Fibroblast of lung (primary cell): Measurements from ENCODE around the gene CBL. TPM values are rescaled to one million over a fixed set of nuclear protein-coding genes. Genes with fewer than 3 reads are reported as not detected.
A peak's percentile ranks its signal among the peaks of the same experiment; 100 is the strongest.
"Not testable (repeated sequence)": the region's sequence is repeated elsewhere in the genome, so short reads cannot be mapped to it uniquely, and the experiment has no call there.

ENCODE experiments used
- DNase-seq, 2 donors: peaks; one replicate each; pipeline versions ENCODE4 v3.0.0 to v3.0.0-alpha.2; 2010; ENCODE audit warnings: low read depth in 2 of 2
- H2AFZ ChIP-seq: 2 replicates; pipeline ENCODE4 v1.5.1; 2012; ENCODE audit warnings: low read length, control low read depth, inconsistent platforms
- H3K27ac ChIP-seq: 2 replicates; pipeline ENCODE4 v1.5.1; 2011; ENCODE audit warnings: low read length, control low read depth; ENCODE audit not compliant: insufficient read depth
- H3K27me3 ChIP-seq: 2 replicates; pipeline ENCODE4 v1.5.1; 2011; ENCODE audit warnings: mild to moderate bottlenecking, low read length; ENCODE audit not compliant: control insufficient read depth, insufficient read depth
- H3K36me3 ChIP-seq: 2 replicates; pipeline ENCODE4 v1.5.1; 2011; ENCODE audit warnings: low read length; ENCODE audit not compliant: control insufficient read depth, insufficient read depth
- H3K4me1 ChIP-seq: 2 replicates; pipeline ENCODE4 v1.5.1; 2011; ENCODE audit warnings: low read length; ENCODE audit not compliant: control insufficient read depth, insufficient read depth; ENCODE audit errors: extremely low read depth
- H3K4me2 ChIP-seq: 2 replicates; pipeline ENCODE4 v1.5.1; 2011; ENCODE audit warnings: low read length, control low read depth; ENCODE audit not compliant: insufficient read depth; ENCODE audit errors: extremely low read depth
- H3K4me3 ChIP-seq, 4 experiments: fragments of 200-600 bp in 1 of 4; sonication (generic) in 1 of 4; replicated peaks in 1 of 4; 2 replicates each; pipeline ENCODE4 v1.5.1; 2011 to 2016; ENCODE audit warnings: low read length in 4 of 4, low read depth in 3 of 4, mild to moderate bottlenecking in 3 of 4, control low read depth in 2 of 4, inconsistent platforms in 1 of 4, mixed read lengths in 1 of 4; ENCODE audit not compliant: insufficient read depth in 1 of 4; ENCODE audit errors: control extremely low read depth in 1 of 4
- H3K79me2 ChIP-seq: 2 replicates; pipeline ENCODE4 v1.5.1; 2012; ENCODE audit warnings: mild to moderate bottlenecking, low read length, inconsistent platforms; ENCODE audit not compliant: control insufficient read depth, insufficient read depth
- H3K9ac ChIP-seq: 2 replicates; pipeline ENCODE4 v1.5.1; 2011; ENCODE audit warnings: mild to moderate bottlenecking, low read length, control low read depth; ENCODE audit not compliant: insufficient read depth
- H3K9me3 ChIP-seq: 2 replicates; pipeline ENCODE4 v1.5.1; 2012; ENCODE audit warnings: low read depth, low read length; ENCODE audit not compliant: control insufficient read depth, insufficient read depth
- H4K20me1 ChIP-seq: 2 replicates; pipeline ENCODE4 v1.5.1; 2011; ENCODE audit warnings: low read length; ENCODE audit not compliant: control insufficient read depth, insufficient read depth; ENCODE audit errors: extremely low read depth
- CTCF ChIP-seq, 2 donors: IDR thresholded peaks in 1 of 2; conservative IDR thresholded peaks in 1 of 2; 1 replicate in 1 of 2; 2 replicates in 1 of 2; pipeline ENCODE4 v1.5.1; 2011 to 2012; ENCODE audit warnings: low read length in 2 of 2, control low read depth in 1 of 2, inconsistent platforms in 1 of 2, low read depth in 1 of 2, mild to moderate bottlenecking in 1 of 2
- EZH2 ChIP-seq: IDR thresholded peaks from 2 replicates; pipeline ENCODE4 v1.5.1; 2012; ENCODE audit warnings: low read length, control low read depth, mild to moderate bottlenecking; ENCODE audit errors: missing control alignments
- polyA plus RNA-seq, 2 donors: library from polyadenylated mRNA; depleted of rRNA in 1 of 2; stranded (reverse) in 1 of 2; unstranded in 1 of 2; fragments of >200 nt; gene quantifications; 2 replicates each; pipeline ENCODE4 v1.2.1, GENCODE V29; 2011 to 2012; ENCODE audit warnings: missing spikeins in 1 of 2
- total RNA-seq: library from RNA; depleted of rRNA; stranded (reverse); fragments of >200 nt; gene quantifications from 2 replicates; pipeline ENCODE4 v1.2.1, GENCODE V29; 2014

Gene CBL
- total and polyA plus RNA-seq, 2 donors (not counting 1 experiment from before 2014, with no cell fraction given): 11.1 to 12.4 TPM

- no peaks in the 10 kb centered on the region for H3K36me3 ChIP-seq
- H3K9ac ChIP-seq: no peak overlapping the region
- no peaks in the 10 kb centered on the region for H3K79me2 ChIP-seq
- H3K4me2 ChIP-seq: no peak overlapping the region
- H3K4me3 ChIP-seq: no peak overlapping the region
- TF ChIP-seq EZH2 (no peak), CTCF (conservative IDR thresholded peaks at IDR 0.05 in 1 of 2, IDR thresholded peaks at IDR 0.05 in 1 of 2; ENCODE audit: low read depth in 1 of 2, low read length in 2 of 2) (no peak)
- no peaks in the 10 kb centered on the region for H3K4me1 ChIP-seq
- peak; percentile 50 to 54 for DNase-seq
- no peak overlapping the region for H2AFZ ChIP-seq
- no peaks in the 10 kb centered on the region for H4K20me1 ChIP-seq
- no peaks in the 10 kb centered on the region for H3K9me3 ChIP-seq
- H3K27ac ChIP-seq: no peak overlapping the region
- no peaks in the 10 kb centered on the region for H3K27me3 ChIP-seq
These were observed 10.5 kb upstream of the CBL start for GRCh38 chr11:119195680-119196079.

- no peaks in the 10 kb centered on the region for H3K4me1 ChIP-seq
- no peak overlapping the region for H3K4me2 ChIP-seq
- DNase-seq: peak; percentile 67 to 86
- no peaks in the 10 kb centered on the region for H3K27me3 ChIP-seq
- H4K20me1 ChIP-seq: no peaks in the 10 kb centered on the region
- H3K9me3 ChIP-seq: no peaks in the 10 kb centered on the region
- TF ChIP-seq CTCF (conservative IDR thresholded peaks at IDR 0.05 in 1 of 2, IDR thresholded peaks at IDR 0.05 in 1 of 2; ENCODE audit: low read depth in 1 of 2, low read length in 2 of 2): peak; percentile 84 to 89
- no peak for TF ChIP-seq EZH2
- H3K9ac ChIP-seq: no peak overlapping the region
- no peak overlapping the region for H3K4me3 ChIP-seq
- no peaks in the 10 kb centered on the region for H3K79me2 ChIP-seq
- H3K27ac ChIP-seq: no peak overlapping the region
- peak overlapping the region; percentile 35 for H2AFZ ChIP-seq
- no peaks in the 10 kb centered on the region for H3K36me3 ChIP-seq
These were observed 9.2 kb upstream of the CBL start for GRCh38 chr11:119196833-119197483.

- no peaks in the 10 kb centered on the region for H3K9me3 ChIP-seq
- no peak overlapping the region for H2AFZ ChIP-seq
- no peaks in the 10 kb centered on the region for H4K20me1 ChIP-seq
- H3K9ac ChIP-seq: no peak overlapping the region
- TF ChIP-seq CTCF (conservative IDR thresholded peaks at IDR 0.05 in 1 of 2, IDR thresholded peaks at IDR 0.05 in 1 of 2; ENCODE audit: low read depth in 1 of 2, low read length in 2 of 2): no peak
- no peak for TF ChIP-seq EZH2
- DNase-seq: no peak
- no peak overlapping the region for H3K27ac ChIP-seq
- no peaks in the 10 kb centered on the region for H3K27me3 ChIP-seq
- no peak overlapping the region for H3K4me2 ChIP-seq
- no peaks in the 10 kb centered on the region for H3K4me1 ChIP-seq
- H3K4me3 ChIP-seq: no peak overlapping the region
- no peaks in the 10 kb centered on the region for H3K36me3 ChIP-seq
- H3K79me2 ChIP-seq: no peaks in the 10 kb centered on the region
These were observed 7.2 kb upstream of the CBL start for GRCh38 chr11:119198925-119199324.

- not testable (repeated sequence) for H3K79me2 ChIP-seq, H3K9ac ChIP-seq, H3K36me3 ChIP-seq, H3K9me3 ChIP-seq, DNase-seq, H3K27ac ChIP-seq, H3K4me2 ChIP-seq, H2AFZ ChIP-seq, H4K20me1 ChIP-seq, H3K4me3 ChIP-seq, H3K4me1 ChIP-seq, H3K27me3 ChIP-seq
These were observed 4.9 kb upstream of the CBL start for GRCh38 chr11:119201236-119201635.
